Adrenal gland (tissue), 12 donors: ENCODE measurements around the gene LRRC10B. TPM values are rescaled to one million over a fixed set of nuclear protein-coding genes. Genes with fewer than 3 reads are reported as not detected.
A peak's percentile ranks its signal among the peaks of the same experiment; 100 is the strongest.

Source experiments
- DNase-seq, 7 donors: peaks; one replicate each; pipeline ENCODE4 v3.0.0-alpha.2; 2019 to 2020
- H3K27ac ChIP-seq, 5 donors: fragments of 200-600 bp; sonication (generic) in 4 of 5; 1 replicate in 3 of 5; 2 replicates in 2 of 5; pipeline versions ENCODE4 v1.5.1 to v1.8.0; 2016 to 2020; ENCODE audit warnings: mild to moderate bottlenecking in 1 of 5
- H3K27me3 ChIP-seq: fragments of 200-600 bp; 2 replicates; pipeline ENCODE4 v1.8.0; 2021
- H3K36me3 ChIP-seq, 2 donors: fragments of 200-600 bp; replicated peaks in 1 of 2; 1 replicate in 1 of 2; 2 replicates in 1 of 2; pipeline versions ENCODE4 v1.5.1 to v1.8.0; 2018 to 2022
- H3K4me1 ChIP-seq, 2 donors: fragments of 200-600 bp; replicated peaks in 1 of 2; 1 replicate in 1 of 2; 2 replicates in 1 of 2; pipeline versions ENCODE4 v1.5.1 to v1.8.0; 2018 to 2021
- H3K4me3 ChIP-seq, 4 donors: fragments of 200-600 bp; sonication (generic) in 3 of 4; one replicate each; pipeline ENCODE4 v1.5.1; 2016 to 2018
- H3K9me3 ChIP-seq, 3 donors: fragments of 200-600 bp; sonication (generic) in 1 of 3; replicated peaks in 1 of 3; 1 replicate in 2 of 3; 2 replicates in 1 of 3; pipeline versions ENCODE4 v1.5.1 to v1.8.0; 2016 to 2021
- CTCF ChIP-seq, 6 experiments: fragments of 450-650 bp in 4 of 6; fragments of 200-600 bp in 2 of 6; sonication (generic) in 1 of 6; IDR thresholded peaks; 1 replicate in 5 of 6; 2 replicates in 1 of 6; pipeline versions ENCODE4 v1.5.1 to v1.8.0; 2016 to 2021; ENCODE audit warnings: antibody characterized with exemption in 6 of 6, mild to moderate bottlenecking in 2 of 6, moderate library complexity in 1 of 6
- POLR2A ChIP-seq, 2 donors: fragments of 450-650 bp; IDR thresholded peaks; one replicate each; pipeline ENCODE4 v1.6.1; 2017; ENCODE audit warnings: antibody characterized with exemption in 2 of 2, mild to moderate bottlenecking in 2 of 2, moderate library complexity in 1 of 2
- WGBS, 4 donors: extraction: QIAGEN DNeasy Blood & Tissue Kit in 2 of 4; methylation state at CpG; one replicate each; pipeline versions ENCODE4 v1.1.5 to v1.1.7; 2013 to 2017; 5-methylcytosine and 5-hydroxymethylcytosine counted together
- intact Hi-C, 2 donors: fragments of 100-400 bp; cut with DNase I; formaldehyde crosslinking; loops; one replicate each; pipeline versions ENCODE4 v1.14.1 to v1.15.0; 2022 to 2023
- polyA plus RNA-seq, 3 donors: library from polyadenylated mRNA; stranded (reverse); fragments of 200-250 nt in 2 of 3; fragments of 350-450 nt in 1 of 3; fragmentation: Illumina TruSeq in 1 of 3; extraction: RNeasy Lipid Tissue Mini Kit (QIAGEN cat#74804) in 1 of 3; gene quantifications; one replicate each; pipeline ENCODE4 v1.2.3, GENCODE V29; 2013 to 2014
- total RNA-seq, 9 donors: library from RNA; depleted of rRNA in 4 of 9; stranded (reverse); fragments of >200 nt in 4 of 9; fragments of 120-200 nt in 1 of 9; fragmentation: NEBNext Ultra II Directional in 1 of 9; extraction: Animal tissue kit (Norgen Biotek cat#: 25700) in 1 of 9; gene quantifications; one replicate each; pipeline versions ENCODE4 v1.1.0 to v1.2.4, GENCODE V29; 2013 to 2023
- donor health status: healthy with polysubstance abuse.
- donor health status: Bipolar disorder and iron deficiency.
- donor health status: DM: yes; HTN: yes; CAD: no.
- donor health status: DM: no; HTN: no; CAD: no.
- donor health status: DM: no; HTN: no; CAD: no.
- donor health status: DM: yes; HTN: yes; CAD: no.

LRRC10B gene
- total and polyA plus RNA-seq, 12 donors = 0.06 to 2.6 (median 1.1) TPM; not detected in 3

GRCh38 chr11:61553373-61554171, 45.0 kb downstream of the LRRC10B start:
- no peak overlapping the region for H3K4me3 ChIP-seq
- no peaks in the 10 kb centered on the region for H3K36me3 ChIP-seq
- 45 to 59% (median 54%) methylated on average over 11 to 15 of the region's 15 CpGs for WGBS, 4 donors
- no peak overlapping the region for H3K27ac ChIP-seq
- no peak for TF ChIP-seq POLR2A (IDR thresholded peaks at IDR 0.05)
- no peak for TF ChIP-seq CTCF (IDR thresholded peaks at IDR 0.05)
- H3K9me3 ChIP-seq = no peaks in the 10 kb centered on the region
- intact Hi-C loops = no loop called here
- H3K4me1 ChIP-seq = no peaks in the 10 kb centered on the region
- peaks cover 23% of the 10 kb centered on the region for H3K27me3 ChIP-seq
- DNase-seq = peak in 1 of 7 donors; percentile 70

- peaks cover 23% of the 10 kb centered on the region for H3K27me3 ChIP-seq
- H3K27ac ChIP-seq = peak overlapping the region in 1 of 5 donors; percentile 34
- TF ChIP-seq POLR2A (IDR thresholded peaks at IDR 0.05) = no peak
- TF ChIP-seq CTCF (IDR thresholded peaks at IDR 0.05) = no peak
- no peaks in the 10 kb centered on the region for H3K4me1 ChIP-seq
- no peak overlapping the region for H3K4me3 ChIP-seq
- DNase-seq = no peak
- 36 to 44% (median 40%) methylated on average over 3 to 13 of the region's 13 CpGs for WGBS, 4 donors
- H3K36me3 ChIP-seq = no peaks in the 10 kb centered on the region
- no peaks in the 10 kb centered on the region for H3K9me3 ChIP-seq
- intact Hi-C loops = no loop called here
Observed at GRCh38 chr11:61554172-61554988, 45.8 kb downstream of the LRRC10B start.

GRCh38 chr11:61555051-61555969, 46.8 kb downstream of the LRRC10B start:
- peaks cover 23% of the 10 kb centered on the region for H3K27me3 ChIP-seq
- intact Hi-C loops = no loop called here

More at GRCh38 chr11:61555051-61555969, 46.8 kb downstream of the LRRC10B start:
- DNase-seq = no peak
- TF ChIP-seq POLR2A (IDR thresholded peaks at IDR 0.05) = no peak
- no peak for TF ChIP-seq CTCF (IDR thresholded peaks at IDR 0.05)
- H3K27ac ChIP-seq = peak overlapping the region in 1 of 5 donors; percentile 34
- H3K4me1 ChIP-seq = no peaks in the 10 kb centered on the region
- H3K4me3 ChIP-seq = no peak overlapping the region
- H3K9me3 ChIP-seq = no peaks in the 10 kb centered on the region
- no peaks in the 10 kb centered on the region for H3K36me3 ChIP-seq
- WGBS, 4 donors = 7 to 10% (median 9%) methylated on average over 19 to 57 of the region's 57 CpGs
